GM12874 (cell line): ENCODE data around the gene KLHL13.

ENCODE experiments used
- CTCF ChIP-seq: IDR thresholded peaks from 2 replicates; pipeline ENCODE4 v1.5.1; 2011; ENCODE audit warnings: low read depth, mild to moderate bottlenecking, control low read depth, low read length, moderate library complexity; ENCODE audit not compliant: insufficient read depth

The KLHL13 gene

GRCh38 chrX:118016422-118016821 lies 100.2 kb downstream of the KLHL13 start:
- TF ChIP-seq CTCF: no peak

- TF ChIP-seq CTCF: no peak
These were observed 116.1 kb downstream of the KLHL13 start for GRCh38 chrX:118000518-118000917.

- no peak for TF ChIP-seq CTCF
These were observed 118.4 kb downstream of the KLHL13 start for GRCh38 chrX:117998171-117998570.

GRCh38 chrX:117996918-117997480 lies 119.6 kb downstream of the KLHL13 start:
- peak; percentile 50 for TF ChIP-seq CTCF

GRCh38 chrX:117996408-117996807 lies 120.2 kb downstream of the KLHL13 start:
- no peak for TF ChIP-seq CTCF

- TF ChIP-seq CTCF: no peak
These were observed 121.2 kb downstream of the KLHL13 start for GRCh38 chrX:117995378-117995777.

GRCh38 chrX:117992192-117992723 lies 124.4 kb downstream of the KLHL13 start:
- no peak for TF ChIP-seq CTCF

- no peak for TF ChIP-seq CTCF
These were observed 126.2 kb downstream of the KLHL13 start for GRCh38 chrX:117990438-117990837.
